Left lobe of liver (tissue), 2 donors: ENCODE results near the gene LRMDA. TPM values are rescaled to one million over a fixed set of nuclear protein-coding genes. Genes with fewer than 3 reads are reported as not detected.
"Not testable (repeated sequence)": the region's sequence is repeated elsewhere in the genome, so short reads cannot be mapped to it uniquely, and the experiment has no call there.

Experiments used
- ATAC-seq: fragments of 200-7000 bp; cut with Tn5 transposase; one replicate; pipeline ENCODE4 v1.9.1; 2020; ENCODE audit warnings: mild to moderate bottlenecking, moderate library complexity
- DNase-seq: peaks from one replicate; pipeline ENCODE4 v3.0.0-alpha.2; 2020; ENCODE audit warnings: low spot score
- total RNA-seq: library from RNA; stranded (reverse); gene quantifications from one replicate; pipeline ENCODE4 v1.2.1, GENCODE V29; 2021
- donor health status: DM: no; HTN: no; CAD: no; lungs with moderate emphysema.
- donor health status: DM: no; HTN: yes; CAD: no.

LRMDA gene
- total RNA-seq, 1 donor from 2014 or later = 9.1 TPM

DNA sequence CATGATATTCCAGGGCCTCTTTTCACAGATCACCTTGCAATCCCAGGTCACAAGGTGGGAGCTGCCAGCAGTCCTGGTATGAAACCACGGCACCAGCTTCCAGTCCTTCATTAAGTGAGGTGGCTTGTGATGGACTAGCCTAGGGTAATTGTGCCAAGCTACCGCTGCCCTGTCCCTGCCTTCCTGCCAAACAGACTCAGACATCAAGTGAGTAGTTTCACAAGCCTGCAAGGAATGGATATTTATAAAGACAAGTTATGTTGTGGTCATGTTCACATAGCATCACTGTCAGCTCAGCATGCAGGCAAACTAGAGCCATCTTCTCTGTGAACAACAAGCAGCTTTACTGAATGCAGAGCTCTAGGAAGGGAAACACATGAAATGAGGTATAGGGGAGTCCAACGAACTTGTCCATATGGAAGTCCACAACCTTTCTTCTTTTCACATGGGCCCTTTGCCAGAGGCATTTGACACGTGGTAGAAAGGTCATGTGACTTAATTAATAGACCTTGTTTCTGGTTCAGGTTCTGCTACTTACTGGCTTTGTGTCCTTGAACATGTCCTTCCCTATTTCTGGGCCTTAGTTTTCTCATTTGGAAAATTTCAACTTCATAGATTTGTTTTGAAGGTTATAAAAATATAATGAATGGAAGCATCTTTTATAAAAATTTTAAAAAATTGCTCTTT is 1145.0 kb downstream of the LRMDA start:
- DNase-seq = no peak
- no peak for ATAC-seq

DNA sequence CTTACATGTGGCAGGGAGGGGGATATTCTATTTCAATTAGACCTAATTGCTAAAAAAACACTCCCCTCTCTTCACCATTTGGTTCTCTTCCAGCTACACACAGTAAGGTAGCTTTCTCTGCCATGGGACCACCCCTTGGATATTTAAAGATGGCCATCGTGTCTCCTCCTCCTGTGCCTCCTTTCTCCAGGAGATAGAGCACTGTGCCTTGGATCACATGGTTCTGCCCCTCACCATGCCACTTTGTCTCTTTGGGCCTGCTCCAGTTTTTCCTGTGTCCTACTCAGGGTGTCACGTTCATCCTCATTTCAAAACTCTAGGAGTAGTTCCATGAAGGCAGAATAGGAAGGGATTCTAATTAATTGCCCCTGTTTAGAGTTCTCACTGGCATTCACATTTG is 1146.0 kb downstream of the LRMDA start:
- no peak for ATAC-seq

DNA sequence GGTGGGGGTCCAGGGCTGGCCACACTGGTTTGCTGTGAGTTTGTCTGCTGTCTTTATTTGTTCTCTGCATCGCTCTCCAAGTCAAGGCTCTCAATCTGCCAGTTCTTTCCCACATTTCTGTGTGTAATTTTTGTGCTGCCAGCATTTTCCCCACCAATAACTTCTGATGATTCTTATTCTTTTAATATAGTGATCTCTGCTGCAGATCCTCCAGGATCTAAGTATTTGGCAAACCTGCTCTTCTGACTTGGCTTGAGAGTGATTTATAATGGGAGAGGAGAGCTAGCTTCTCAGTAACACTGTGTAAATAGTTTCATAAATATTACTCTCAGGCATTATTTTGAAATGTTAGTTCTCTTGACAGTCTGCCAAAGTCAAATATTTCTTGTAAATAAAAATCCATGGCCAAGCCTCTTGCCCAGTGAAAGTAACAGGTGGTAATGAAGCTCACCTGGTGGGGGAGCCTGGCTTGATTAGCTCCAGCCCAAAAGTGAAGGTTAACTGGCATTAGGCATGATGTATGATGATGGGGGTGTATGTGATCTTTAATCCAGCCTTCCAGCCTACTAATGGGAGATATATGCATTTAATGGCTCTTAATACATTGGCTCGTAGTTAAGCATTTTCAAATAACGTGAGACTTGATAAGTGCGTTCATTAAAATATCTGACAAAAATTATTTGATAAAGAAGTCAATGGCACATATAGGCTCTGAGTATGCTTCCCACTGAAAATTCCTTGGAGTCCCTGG is 1150.3 kb downstream of the LRMDA start:
- DNase-seq = no peak
- ATAC-seq = peak; percentile 48

More for the DNA sequence above, 1146.0 kb downstream of the LRMDA start:
- DNase-seq = no peak

DNA sequence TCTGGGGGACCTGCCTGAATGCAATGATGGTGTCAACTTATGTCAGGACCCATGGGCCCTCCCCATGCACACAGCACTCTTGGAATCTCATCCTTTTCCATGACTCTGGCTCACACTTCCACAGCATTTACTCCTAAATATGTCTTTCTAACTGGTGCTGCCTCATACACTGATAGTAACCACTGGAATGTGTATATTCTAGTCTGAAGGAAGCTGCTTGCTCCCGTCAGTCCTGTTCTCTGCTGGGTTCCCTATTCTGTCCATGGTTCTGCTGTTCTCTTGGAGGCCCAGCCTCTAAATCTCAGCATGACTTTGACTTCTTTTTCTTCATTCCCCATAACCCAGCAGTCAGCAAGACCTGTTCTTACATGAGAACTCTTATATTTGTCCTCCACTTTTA is 1151.1 kb downstream of the LRMDA start:
- no peak for DNase-seq
- ATAC-seq = no peak

DNA sequence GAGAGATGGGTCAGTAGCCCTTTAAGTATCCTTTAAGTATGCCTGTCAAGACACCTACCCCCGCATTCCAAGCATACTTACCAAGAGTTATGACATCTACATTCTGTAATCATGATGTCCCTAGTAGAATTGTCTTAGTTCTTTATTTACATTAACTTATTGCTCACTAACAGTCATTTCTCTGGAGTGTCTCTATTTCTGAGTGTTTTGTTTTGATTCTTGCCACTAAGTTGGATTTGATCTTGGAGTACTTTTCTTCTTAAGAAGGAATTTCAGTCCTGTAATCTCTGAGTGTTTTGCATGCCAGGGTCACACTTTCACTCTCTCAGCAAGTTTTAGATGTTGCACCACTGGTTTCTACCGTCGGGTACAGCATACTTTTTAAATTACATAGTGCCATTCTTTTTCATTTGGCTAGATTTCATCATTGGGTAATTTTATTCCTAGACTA is 1152.3 kb downstream of the LRMDA start:
- ATAC-seq (no peak), DNase-seq (no peak)

DNA sequence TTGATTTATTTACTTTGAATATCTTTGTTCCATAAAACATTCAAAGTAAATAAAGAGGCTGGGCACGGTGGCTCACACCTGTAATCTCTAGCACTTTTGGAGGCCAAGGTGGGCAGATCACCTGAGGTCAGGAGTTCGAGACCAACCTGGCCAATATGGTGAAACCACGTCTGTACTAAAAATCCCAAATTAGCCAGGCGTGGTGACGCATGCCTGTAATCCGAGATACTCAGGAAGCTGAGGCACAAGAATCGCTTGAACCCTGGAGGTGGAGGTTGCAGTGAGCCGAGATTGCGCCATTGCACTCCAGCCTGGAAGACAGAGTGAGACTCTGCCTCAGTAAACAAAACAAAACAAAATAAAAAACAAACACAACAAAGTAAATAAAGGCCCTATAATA is 1153.0 kb downstream of the LRMDA start:
- not testable (repeated sequence) for ATAC-seq, DNase-seq

Other genes starting within 250 kb of the LRMDA start
- 47.8 TPM for gene VDAC2, start 220.8 kb upstream of the LRMDA start, total RNA-seq
- gene COMTD1, start 195.7 kb upstream of the LRMDA start, total RNA-seq = 26.9 TPM
- gene ZNF503, start 29.9 kb upstream of the LRMDA start, total RNA-seq = 7.3 TPM